K562 (cell line): ENCODE data around the gene IPO7. TPM values are rescaled to one million over a fixed set of nuclear protein-coding genes. Genes with fewer than 3 reads are reported as not detected.

ENCODE experiments used
- BRCA1 ChIP-seq, 2 experiments: fragments of 450-650 bp in 1 of 2; sonication (generic) in 1 of 2; formaldehyde crosslinking in 1 of 2; IDR thresholded peaks; 2 replicates each; pipeline versions ENCODE4 v1.5.0 to v1.6.1; 2017 to 2020; ENCODE audit warnings: mild to moderate bottlenecking in 1 of 2, missing genetic modification reagents in 1 of 2
- C11orf30 ChIP-seq: fragments of 450-650 bp; IDR thresholded peaks from 2 replicates; pipeline ENCODE4 v1.6.1; 2016; ENCODE audit warnings: low read depth, mild to moderate bottlenecking
- ELF4 ChIP-seq: fragments of 450-650 bp; formaldehyde crosslinking; IDR thresholded peaks from 2 replicates; pipeline ENCODE4 v1.4.0; 2022; ENCODE audit warnings: missing genetic modification characterization
- FIP1L1 ChIP-seq: fragments of 200-400 bp; formaldehyde crosslinking; IDR thresholded peaks from 2 replicates; pipeline ENCODE4 v1.6.1; 2018; ENCODE audit warnings: mild to moderate bottlenecking, low read depth, low read length; ENCODE audit not compliant: poor library complexity, severe bottlenecking
- FOXK2 ChIP-seq, 2 experiments: fragments of 450-650 bp; IDR thresholded peaks in 1 of 2; conservative IDR thresholded peaks in 1 of 2; 2 replicates each; pipeline ENCODE4 v1.6.1; 2016; ENCODE audit warnings: low read depth in 2 of 2, mild to moderate bottlenecking in 1 of 2
- FOXP1 ChIP-seq: sonication (generic); formaldehyde crosslinking; IDR thresholded peaks from 2 replicates; pipeline ENCODE4 v1.8.0; 2022; ENCODE audit warnings: mild to moderate bottlenecking, missing genetic modification reagents
- HLTF ChIP-seq: fragments of 450-650 bp; IDR thresholded peaks from 2 replicates; pipeline ENCODE4 v1.6.1; 2016
- KLF16 ChIP-seq: IDR thresholded peaks from 2 replicates; pipeline ENCODE4 v1.6.1; 2016; ENCODE audit warnings: antibody characterized with exemption
- NFRKB ChIP-seq: fragments of 450-650 bp; IDR thresholded peaks from 2 replicates; pipeline ENCODE4 v1.6.1; 2016; ENCODE audit warnings: low read depth
- NONO ChIP-seq, 2 experiments: fragments of 200-400 bp in 1 of 2; fragments of 450-650 bp in 1 of 2; formaldehyde crosslinking in 1 of 2; IDR thresholded peaks; 2 replicates each; pipeline ENCODE4 v1.6.1; 2017; ENCODE audit warnings: low read depth in 2 of 2, mild to moderate bottlenecking in 2 of 2, moderate library complexity in 2 of 2, low read length in 1 of 2
- PHF8 ChIP-seq: fragments of 200-600 bp; sonication (generic); IDR thresholded peaks from 2 replicates; pipeline ENCODE4 v1.6.1; 2012; ENCODE audit warnings: mixed run types, mild to moderate bottlenecking, inconsistent platforms, low read length, moderate library complexity, borderline replicate concordance
- STAG1 ChIP-seq: sonication (generic); formaldehyde crosslinking; IDR thresholded peaks from 2 replicates; pipeline ENCODE4 v1.5.0; 2020; ENCODE audit warnings: missing genetic modification reagents, borderline replicate concordance
- TCF3 ChIP-seq: sonication (generic); formaldehyde crosslinking; IDR thresholded peaks from 2 replicates; pipeline ENCODE4 v1.4.0; 2020; ENCODE audit warnings: mild to moderate bottlenecking, missing genetic modification reagents
- ZNF41 ChIP-seq: fragments of 250-450 bp; sonication (Bioruptor Pico); conservative IDR thresholded peaks from 2 replicates; pipeline ENCODE4 v1.4.0; 2020; ENCODE audit warnings: mild to moderate bottlenecking
- polyA plus RNA-seq, 8 experiments: library from polyadenylated mRNA; depleted of rRNA in 4 of 8; stranded (reverse) in 5 of 8; unstranded in 3 of 8; fragments of >200 nt; fragmentation: Nextera tagmentation in 2 of 8; fragmentation: Illumina TruSeq in 1 of 8; extraction: Ambion mirVana in 2 of 8; extraction: Trizol in 1 of 8; gene quantifications; 2 replicates each; pipeline versions ENCODE4 v1.2.1 to v1.2.3, GENCODE V29; 2011 to 2014; ENCODE audit warnings: inconsistent platforms in 1 of 8, missing spikeins in 1 of 8
- total RNA-seq, 7 experiments: library from RNA; depleted of rRNA in 6 of 7; stranded (reverse); fragments of >200 nt in 6 of 7; fragmentation: Illumina TruSeq in 2 of 7; extraction: Trizol in 2 of 7; gene quantifications; 2 replicates each; pipeline versions ENCODE4 v1.2.1 to v1.2.3, GENCODE V29; 2011 to 2021; ENCODE audit warnings: low replicate concordance in 1 of 7
- TF ChIP-seq, protein P1 (sequence below), 2 experiments: fragments of 150-350 bp in 1 of 2; IDR thresholded peaks; 2 replicates each; pipeline ENCODE4 v1.6.1; 2012 to 2016; ENCODE audit warnings: low read depth in 2 of 2, low read length in 2 of 2, mild to moderate bottlenecking in 1 of 2, moderate library complexity in 1 of 2
- TF ChIP-seq, protein P2 (sequence below): fragments of 450-650 bp; formaldehyde crosslinking; IDR thresholded peaks from 2 replicates; pipeline ENCODE4 v1.4.0; 2022; ENCODE audit warnings: missing genetic modification characterization
- TF ChIP-seq, protein P3 (sequence below): fragments of 450-650 bp; IDR thresholded peaks from 2 replicates; pipeline ENCODE4 v1.6.1; 2018; ENCODE audit not compliant: partially characterized antibody

Gene IPO7
- total and polyA plus RNA-seq, 9 of the 15 experiments (the other 6 are each of a cell fraction or from before 2014, with no cell fraction given) = 23.6 to 138 (median 110) TPM

DNA sequence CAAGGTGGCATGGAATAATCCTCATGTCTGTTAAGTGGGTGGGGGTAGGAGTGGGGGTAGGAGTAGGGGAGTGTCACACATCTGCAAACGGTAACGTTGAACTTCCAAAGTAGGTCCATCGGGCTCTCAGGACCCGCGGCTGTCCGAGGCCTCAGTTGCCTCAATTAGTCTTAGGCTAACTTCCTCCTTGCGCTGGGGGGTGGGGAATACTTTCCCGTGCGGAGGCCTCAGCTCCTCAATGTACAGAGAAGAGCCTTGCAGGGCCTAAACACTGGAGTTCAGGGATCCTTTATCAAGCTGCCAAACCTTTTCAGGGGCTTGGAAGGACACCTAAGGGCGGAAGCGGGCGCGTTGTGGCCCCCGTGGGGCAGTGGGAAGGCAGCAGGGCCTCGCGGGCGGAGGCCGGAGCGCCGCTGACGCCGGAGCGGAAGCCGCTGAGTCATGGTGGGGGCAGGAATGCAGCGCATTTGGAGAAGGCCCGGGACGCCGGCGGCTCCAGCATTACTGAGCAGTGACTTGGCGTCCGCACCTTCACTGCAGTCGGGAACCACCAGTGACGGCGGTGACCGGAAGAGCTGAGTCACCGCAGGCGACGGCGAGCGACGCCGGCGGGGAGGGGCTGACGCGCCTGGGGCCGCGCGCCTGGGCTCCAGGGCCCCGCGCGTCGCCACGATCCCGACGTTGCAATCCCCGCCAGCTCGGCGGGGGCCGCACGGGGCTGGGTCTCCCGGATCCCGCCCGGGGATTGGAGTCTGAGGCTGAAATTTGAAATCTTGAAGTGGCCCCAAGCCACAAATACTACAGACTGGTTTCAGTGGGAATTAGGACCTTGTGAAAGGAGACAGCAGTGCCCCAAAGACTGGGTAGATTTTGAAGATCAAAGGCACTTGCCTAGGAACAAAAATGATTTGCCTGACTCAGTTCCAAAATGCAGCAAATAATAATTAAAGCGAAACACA lies 20.2 kb upstream of the IPO7 start (continued):
- TF ChIP-seq FOXP1 (CRISPR knock-in tag) (peak; percentile 68; the same call in 1 of the 2 replicates), ZNF41 (peak; percentile 71; the same call in 1 of the 2 replicates), STAG1 (CRISPR knock-in tag) (no peak), PHF8 (peak; percentile 69; the same call in 1 of the 2 replicates), HLTF (no peak), NONO (IDR thresholded peaks at IDR 0.05; ENCODE audit: low read depth in 2 of 2, low read length in 1 of 2) (peak; percentile 18 to 80; a peak in 2 of 4 replicates), NFRKB (peak; percentile 92), ELF4 (CRISPR knock-in tag) (peak; percentile 52; the same call in 1 of the 2 replicates), KLF16 (no peak), TCF3 (CRISPR knock-in tag) (peak; percentile 58), FOXK2 (conservative IDR thresholded peaks at IDR 0.05 in 1 of 2, IDR thresholded peaks at IDR 0.05 in 1 of 2; ENCODE audit: low read depth in 2 of 2) (peak; percentile 20 to 51; a peak in 2 of 4 replicates), C11orf30 (peak; percentile 99), FIP1L1 (peak; percentile 90), BRCA1 (IDR thresholded peaks at IDR 0.05) (no peak), BRCA1 (CRISPR knock-in tag; IDR thresholded peaks at IDR 0.05) (no peak)
- TF ChIP-seq, protein P1, sequence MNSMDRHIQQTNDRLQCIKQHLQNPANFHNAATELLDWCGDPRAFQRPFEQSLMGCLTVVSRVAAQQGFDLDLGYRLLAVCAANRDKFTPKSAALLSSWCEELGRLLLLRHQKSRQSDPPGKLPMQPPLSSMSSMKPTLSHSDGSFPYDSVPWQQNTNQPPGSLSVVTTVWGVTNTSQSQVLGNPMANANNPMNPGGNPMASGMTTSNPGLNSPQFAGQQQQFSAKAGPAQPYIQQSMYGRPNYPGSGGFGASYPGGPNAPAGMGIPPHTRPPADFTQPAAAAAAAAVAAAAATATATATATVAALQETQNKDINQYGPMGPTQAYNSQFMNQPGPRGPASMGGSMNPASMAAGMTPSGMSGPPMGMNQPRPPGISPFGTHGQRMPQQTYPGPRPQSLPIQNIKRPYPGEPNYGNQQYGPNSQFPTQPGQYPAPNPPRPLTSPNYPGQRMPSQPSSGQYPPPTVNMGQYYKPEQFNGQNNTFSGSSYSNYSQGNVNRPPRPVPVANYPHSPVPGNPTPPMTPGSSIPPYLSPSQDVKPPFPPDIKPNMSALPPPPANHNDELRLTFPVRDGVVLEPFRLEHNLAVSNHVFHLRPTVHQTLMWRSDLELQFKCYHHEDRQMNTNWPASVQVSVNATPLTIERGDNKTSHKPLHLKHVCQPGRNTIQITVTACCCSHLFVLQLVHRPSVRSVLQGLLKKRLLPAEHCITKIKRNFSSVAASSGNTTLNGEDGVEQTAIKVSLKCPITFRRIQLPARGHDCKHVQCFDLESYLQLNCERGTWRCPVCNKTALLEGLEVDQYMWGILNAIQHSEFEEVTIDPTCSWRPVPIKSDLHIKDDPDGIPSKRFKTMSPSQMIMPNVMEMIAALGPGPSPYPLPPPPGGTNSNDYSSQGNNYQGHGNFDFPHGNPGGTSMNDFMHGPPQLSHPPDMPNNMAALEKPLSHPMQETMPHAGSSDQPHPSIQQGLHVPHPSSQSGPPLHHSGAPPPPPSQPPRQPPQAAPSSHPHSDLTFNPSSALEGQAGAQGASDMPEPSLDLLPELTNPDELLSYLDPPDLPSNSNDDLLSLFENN (IDR thresholded peaks at IDR 0.05; ENCODE audit: low read depth in 2 of 2, low read length in 2 of 2) = 0 out of 4 replicates have a peak, but pooled peaks of 1 of the 2 experiments have one; percentile 33
- TF ChIP-seq, protein P2, sequence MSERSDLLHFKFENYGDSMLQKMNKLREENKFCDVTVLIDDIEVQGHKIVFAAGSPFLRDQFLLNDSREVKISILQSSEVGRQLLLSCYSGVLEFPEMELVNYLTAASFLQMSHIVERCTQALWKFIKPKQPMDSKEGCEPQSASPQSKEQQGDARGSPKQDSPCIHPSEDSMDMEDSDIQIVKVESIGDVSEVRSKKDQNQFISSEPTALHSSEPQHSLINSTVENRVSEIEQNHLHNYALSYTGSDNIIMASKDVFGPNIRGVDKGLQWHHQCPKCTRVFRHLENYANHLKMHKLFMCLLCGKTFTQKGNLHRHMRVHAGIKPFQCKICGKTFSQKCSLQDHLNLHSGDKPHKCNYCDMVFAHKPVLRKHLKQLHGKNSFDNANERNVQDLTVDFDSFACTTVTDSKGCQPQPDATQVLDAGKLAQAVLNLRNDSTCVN = no peak
- TF ChIP-seq, protein P3, sequence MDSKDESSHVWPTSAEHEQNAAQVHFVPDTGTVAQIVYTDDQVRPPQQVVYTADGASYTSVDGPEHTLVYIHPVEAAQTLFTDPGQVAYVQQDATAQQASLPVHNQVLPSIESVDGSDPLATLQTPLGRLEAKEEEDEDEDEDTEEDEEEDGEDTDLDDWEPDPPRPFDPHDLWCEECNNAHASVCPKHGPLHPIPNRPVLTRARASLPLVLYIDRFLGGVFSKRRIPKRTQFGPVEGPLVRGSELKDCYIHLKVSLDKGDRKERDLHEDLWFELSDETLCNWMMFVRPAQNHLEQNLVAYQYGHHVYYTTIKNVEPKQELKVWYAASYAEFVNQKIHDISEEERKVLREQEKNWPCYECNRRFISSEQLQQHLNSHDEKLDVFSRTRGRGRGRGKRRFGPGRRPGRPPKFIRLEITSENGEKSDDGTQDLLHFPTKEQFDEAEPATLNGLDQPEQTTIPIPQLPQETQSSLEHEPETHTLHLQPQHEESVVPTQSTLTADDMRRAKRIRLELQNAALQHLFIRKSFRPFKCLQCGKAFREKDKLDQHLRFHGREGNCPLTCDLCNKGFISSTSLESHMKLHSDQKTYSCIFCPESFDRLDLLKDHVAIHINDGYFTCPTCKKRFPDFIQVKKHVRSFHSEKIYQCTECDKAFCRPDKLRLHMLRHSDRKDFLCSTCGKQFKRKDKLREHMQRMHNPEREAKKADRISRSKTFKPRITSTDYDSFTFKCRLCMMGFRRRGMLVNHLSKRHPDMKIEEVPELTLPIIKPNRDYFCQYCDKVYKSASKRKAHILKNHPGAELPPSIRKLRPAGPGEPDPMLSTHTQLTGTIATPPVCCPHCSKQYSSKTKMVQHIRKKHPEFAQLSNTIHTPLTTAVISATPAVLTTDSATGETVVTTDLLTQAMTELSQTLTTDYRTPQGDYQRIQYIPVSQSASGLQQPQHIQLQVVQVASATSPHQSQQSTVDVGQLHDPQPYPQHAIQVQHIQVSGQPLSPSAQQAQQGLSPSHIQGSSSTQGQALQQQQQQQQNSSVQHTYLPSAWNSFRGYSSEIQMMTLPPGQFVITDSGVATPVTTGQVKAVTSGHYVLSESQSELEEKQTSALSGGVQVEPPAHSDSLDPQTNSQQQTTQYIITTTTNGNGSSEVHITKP = peak; percentile 33
